ENCODE results near the gene EFTUD2. TPM values are rescaled to one million over a fixed set of nuclear protein-coding genes. Genes with fewer than 3 reads are reported as not detected.

The EFTUD2 gene
- total RNA-seq, 2 experiments from 2014 or later, result 73.5 to 148 TPM

- Histone ChIP-seq H3K9me3 (ENCODE audit: low read length) (no peaks in the 10 kb centered on the region), H4K20me1 (ENCODE audit: insufficient read depth, low read length) (no peaks in the 10 kb centered on the region), H2AFZ (ENCODE audit: low read length) (no peak overlapping the region), H3K9me2 (ENCODE audit: insufficient read depth, low read length) (no peaks in the 10 kb centered on the region), H3K4me1 (ENCODE audit: insufficient read depth, low read length, poor library complexity, severe bottlenecking) (no peaks in the 10 kb centered on the region), H3K4me3 (ENCODE audit: low read depth, low read length, poor library complexity, severe bottlenecking) (no peak overlapping the region), H3K79me2 (ENCODE audit: insufficient read depth, low read depth, low read length) (no peaks in the 10 kb centered on the region), H3K27ac (ENCODE audit: low read depth, low read length, poor library complexity, severe bottlenecking) (no peak overlapping the region), H3K4me2 (ENCODE audit: low read length) (no peak overlapping the region), H3K36me3 (ENCODE audit: insufficient read depth, low read length) (no peaks in the 10 kb centered on the region)
- BruUV-seq (replicated peaks), result no TSS peak
- DNase-seq (ENCODE audit: low spot score), result no peak
- TF ChIP-seq EZH2phosphoT487 (IDR thresholded peaks at IDR 0.05; ENCODE audit: borderline replicate concordance, low read depth, low read length), result no peak
- CTCF ChIA-PET (ENCODE audit: unreplicated experiment), result interaction anchor here (0.9 kb wide), 1 partner anchor 9 kb away, joined by 4 read pairs; no protein-coding TSS in a partner anchor
- intact Hi-C loops (cut with micrococcal nuclease; ENCODE audit: unreplicated experiment), result no loop called here
- POLR2A ChIA-PET, result no interaction called here
Measured at GRCh38 chr17:44906763-44907728, 7.8 kb upstream of the EFTUD2 start.

GRCh38 chr17:44906010-44906646, 6.9 kb upstream of the EFTUD2 start:
- H3K36me3 ChIP-seq (ENCODE audit: insufficient read depth, low read length), result no peaks in the 10 kb centered on the region
- no peak overlapping the region for H3K27ac ChIP-seq (ENCODE audit: low read depth, low read length, poor library complexity, severe bottlenecking)
- H3K4me2 ChIP-seq (ENCODE audit: low read length), result no peak overlapping the region
- no peaks in the 10 kb centered on the region for H4K20me1 ChIP-seq (ENCODE audit: insufficient read depth, low read length)
- H2AFZ ChIP-seq (ENCODE audit: low read length), result no peak overlapping the region
- no peak overlapping the region for H3K4me3 ChIP-seq (ENCODE audit: low read depth, low read length, poor library complexity, severe bottlenecking)
- no peaks in the 10 kb centered on the region for H3K79me2 ChIP-seq (ENCODE audit: insufficient read depth, low read depth, low read length)
- POLR2A ChIA-PET, result no interaction called here
- no peak for DNase-seq (ENCODE audit: low spot score)
- no peaks in the 10 kb centered on the region for H3K9me2 ChIP-seq (ENCODE audit: insufficient read depth, low read length)
- CTCF ChIA-PET (ENCODE audit: unreplicated experiment), result no interaction called here
- intact Hi-C loops (cut with micrococcal nuclease; ENCODE audit: unreplicated experiment), result no loop called here
- no TSS peak for BruUV-seq (replicated peaks)
- H3K4me1 ChIP-seq (ENCODE audit: insufficient read depth, low read length, poor library complexity, severe bottlenecking), result no peaks in the 10 kb centered on the region
- no peaks in the 10 kb centered on the region for H3K9me3 ChIP-seq (ENCODE audit: low read length)
- TF ChIP-seq CTCF (conservative IDR thresholded peaks at IDR 0.05; ENCODE audit: low read length), result no peak
- no peak for TF ChIP-seq EZH2phosphoT487 (IDR thresholded peaks at IDR 0.05; ENCODE audit: borderline replicate concordance, low read depth, low read length)

- H3K9me3 ChIP-seq (ENCODE audit: low read length), result no peaks in the 10 kb centered on the region
- TF ChIP-seq CTCF (conservative IDR thresholded peaks at IDR 0.05; ENCODE audit: low read length) (no peak), EZH2phosphoT487 (IDR thresholded peaks at IDR 0.05; ENCODE audit: borderline replicate concordance, low read depth, low read length) (no peak)
- POLR2A ChIA-PET, result interaction anchor here (0.6 kb wide), 1 partner anchor 41 kb away, joined by 3 read pairs; no protein-coding TSS in a partner anchor
- H3K4me1 ChIP-seq (ENCODE audit: insufficient read depth, low read length, poor library complexity, severe bottlenecking), result peaks cover 2% of the 10 kb centered on the region
- H3K9me2 ChIP-seq (ENCODE audit: insufficient read depth, low read length), result no peaks in the 10 kb centered on the region
- H3K36me3 ChIP-seq (ENCODE audit: insufficient read depth, low read length), result no peaks in the 10 kb centered on the region
- no TSS peak for BruUV-seq (replicated peaks)
- H3K4me3 ChIP-seq (ENCODE audit: low read depth, low read length, poor library complexity, severe bottlenecking), result no peak overlapping the region
- intact Hi-C loops (cut with micrococcal nuclease; ENCODE audit: unreplicated experiment), result no loop called here
- no peak overlapping the region for H3K4me2 ChIP-seq (ENCODE audit: low read length)
- H3K79me2 ChIP-seq (ENCODE audit: insufficient read depth, low read depth, low read length), result no peaks in the 10 kb centered on the region
- H2AFZ ChIP-seq (ENCODE audit: low read length), result no peak overlapping the region
- CTCF ChIA-PET (ENCODE audit: unreplicated experiment), result no interaction called here
- H4K20me1 ChIP-seq (ENCODE audit: insufficient read depth, low read length), result no peaks in the 10 kb centered on the region
- H3K27ac ChIP-seq (ENCODE audit: low read depth, low read length, poor library complexity, severe bottlenecking), result no peak overlapping the region
- DNase-seq (ENCODE audit: low spot score), result no peak
Measured at GRCh38 chr17:44905006-44906000, 6.1 kb upstream of the EFTUD2 start.

All from OCI-LY7 (cell line).